LNCaP clone FGC (cell line): ENCODE results near the gene C3orf49.

Experiments
- DNase-seq: peaks from one replicate; pipeline ENCODE4 v3.0.0-alpha.2; 2011; ENCODE audit warnings: low read depth
- H3K4me3 ChIP-seq: 2 replicates; pipeline ENCODE4 v1.5.1; 2011; ENCODE audit warnings: mild to moderate bottlenecking, low read depth, low read length, control low read depth
- CTCF ChIP-seq: IDR thresholded peaks from 2 replicates; pipeline ENCODE4 v1.5.1; 2012; ENCODE audit warnings: mild to moderate bottlenecking; ENCODE audit not compliant: control insufficient read depth, insufficient read depth; ENCODE audit errors: extremely low read depth

C3orf49 gene

GRCh38 chr3:63867225-63867624 lies 48.1 kb downstream of the C3orf49 start:
- no peak for DNase-seq
- TF ChIP-seq CTCF: no peak
- no peak overlapping the region for H3K4me3 ChIP-seq

DNA sequence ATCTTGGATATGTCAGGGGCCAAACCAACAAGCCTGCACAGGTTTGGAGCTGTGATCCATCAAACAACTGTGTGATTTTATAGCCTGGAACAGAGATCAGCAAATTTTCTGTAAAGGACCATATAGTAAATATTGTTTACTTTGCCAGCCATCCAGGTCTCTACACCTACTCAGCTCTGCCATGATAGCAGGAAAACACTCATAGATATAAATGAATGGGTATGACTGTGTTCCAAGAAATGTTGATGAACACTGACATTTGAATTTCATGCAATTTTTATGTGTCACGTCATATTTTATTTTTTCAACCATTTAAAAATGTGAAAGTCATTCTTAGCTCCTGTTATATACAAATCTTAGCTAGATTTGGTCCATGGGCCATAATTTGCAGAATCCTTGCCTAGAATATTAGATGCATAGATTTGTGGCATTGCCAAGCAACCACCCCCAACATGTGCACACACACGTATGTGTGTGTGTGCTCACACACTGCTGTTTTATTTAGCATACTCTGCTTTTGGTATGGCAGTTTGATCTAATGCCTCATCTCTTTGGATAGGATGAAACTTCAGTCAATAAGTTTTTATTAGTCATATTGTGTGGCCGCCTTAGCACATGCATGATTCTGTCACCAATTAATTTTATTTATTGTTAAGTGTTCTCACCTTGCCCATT lies 51.0 kb downstream of the C3orf49 start:
- no peak overlapping the region for H3K4me3 ChIP-seq
- DNase-seq: no peak
- no peak for TF ChIP-seq CTCF

- TF ChIP-seq CTCF: no peak
- H3K4me3 ChIP-seq: no peak overlapping the region
- DNase-seq: no peak
Observed at GRCh38 chr3:63870615-63871005, 51.5 kb downstream of the C3orf49 start.

GRCh38 chr3:63872135-63872924 lies 53.2 kb downstream of the C3orf49 start:
- no peak for DNase-seq
- no peak overlapping the region for H3K4me3 ChIP-seq
- no peak for TF ChIP-seq CTCF

- no peak for DNase-seq
- TF ChIP-seq CTCF: no peak
Observed at GRCh38 chr3:63874769-63875168, 55.7 kb downstream of the C3orf49 start.

DNA sequence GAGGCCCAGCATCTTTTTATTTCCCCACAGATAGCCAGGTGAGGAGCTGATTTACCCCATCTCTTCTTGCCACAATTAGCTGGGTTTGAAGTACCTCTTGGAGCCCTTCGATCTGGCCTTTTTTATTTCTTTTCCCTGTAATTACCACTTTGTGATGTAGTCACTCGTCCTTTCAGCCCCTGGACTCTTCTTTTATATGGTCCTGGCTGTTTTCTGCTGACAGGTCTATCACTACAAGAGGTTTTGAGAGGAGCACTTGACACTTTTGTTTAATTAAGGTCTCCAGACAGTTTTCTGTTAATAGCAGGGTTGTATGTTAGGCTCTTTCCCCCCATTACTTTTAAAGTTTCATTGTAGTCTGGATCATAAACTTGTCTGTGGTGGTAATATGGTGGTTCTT lies 56.4 kb downstream of the C3orf49 start:
- no peak for TF ChIP-seq CTCF
- no peak overlapping the region for H3K4me3 ChIP-seq
- no peak for DNase-seq

More at GRCh38 chr3:63874769-63875168, 55.7 kb downstream of the C3orf49 start:
- H3K4me3 ChIP-seq: no peak overlapping the region
